Activated naive CD4-positive, alpha-beta T cell treated with anti-CD3 and anti-CD28 coated beads, Interleukin-2, amount 50 U/mL, for 72 hours (primary cell): ENCODE data around the gene CLDN15. TPM values are rescaled to one million over a fixed set of nuclear protein-coding genes. Genes with fewer than 3 reads are reported as not detected.
"Not testable (repeated sequence)": the region's sequence is repeated elsewhere in the genome, so short reads cannot be mapped to it uniquely, and the experiment has no call there.

Source experiments
- ATAC-seq, 2 donors: fragments of 150-1000 bp; cut with Tn5 transposase; 2 replicates each; pipeline ENCODE4 v1.10.0; 2021; ENCODE audit warnings: mild to moderate bottlenecking in 2 of 2, moderate library complexity in 2 of 2
- DNase-seq, 2 donors: peaks; one replicate each; pipeline ENCODE4 v3.0.0; 2021 to 2022; ENCODE audit warnings: low spot score in 2 of 2
- H3K27ac Mint-ChIP-seq, 2 donors: one replicate each; pipeline ENCODE4 v1.8.0; 2022; ENCODE audit warnings: mild to moderate bottlenecking in 2 of 2, mixed read lengths in 2 of 2
- H3K36me3 Mint-ChIP-seq, 2 donors: one replicate each; pipeline ENCODE4 v1.8.0; 2022; ENCODE audit warnings: mixed read lengths in 2 of 2
- H3K9me3 Mint-ChIP-seq, 2 donors: one replicate each; pipeline ENCODE4 v1.8.0; 2022; ENCODE audit warnings: mixed read lengths in 2 of 2
- total RNA-seq, 2 donors: library from RNA; stranded (reverse); gene quantifications; one replicate each; pipeline ENCODE4 v1.2.3, GENCODE V29; 2022

Gene CLDN15
- total RNA-seq, 2 donors from 2014 or later, result 17.3 to 26.1 TPM

- DNase-seq, result no peak
- H3K27ac Mint-ChIP-seq, result peak overlapping the region; percentile 89 to 93
- H3K9me3 Mint-ChIP-seq, result no peaks in the 10 kb centered on the region
- ATAC-seq, result no peak
- H3K36me3 Mint-ChIP-seq, result peaks cover 16 to 18% of the 10 kb centered on the region in 2 donors
These were observed 21.4 kb downstream of the CLDN15 start for GRCh38 chr7:101216001-101216859.

GRCh38 chr7:101212014-101212413, 25.6 kb downstream of the CLDN15 start:
- H3K36me3 Mint-ChIP-seq, result peaks cover 9 to 12% of the 10 kb centered on the region in 2 donors
- ATAC-seq (no peak), DNase-seq (no peak)
- H3K27ac Mint-ChIP-seq, result no peak overlapping the region
- no peaks in the 10 kb centered on the region for H3K9me3 Mint-ChIP-seq

DNA sequence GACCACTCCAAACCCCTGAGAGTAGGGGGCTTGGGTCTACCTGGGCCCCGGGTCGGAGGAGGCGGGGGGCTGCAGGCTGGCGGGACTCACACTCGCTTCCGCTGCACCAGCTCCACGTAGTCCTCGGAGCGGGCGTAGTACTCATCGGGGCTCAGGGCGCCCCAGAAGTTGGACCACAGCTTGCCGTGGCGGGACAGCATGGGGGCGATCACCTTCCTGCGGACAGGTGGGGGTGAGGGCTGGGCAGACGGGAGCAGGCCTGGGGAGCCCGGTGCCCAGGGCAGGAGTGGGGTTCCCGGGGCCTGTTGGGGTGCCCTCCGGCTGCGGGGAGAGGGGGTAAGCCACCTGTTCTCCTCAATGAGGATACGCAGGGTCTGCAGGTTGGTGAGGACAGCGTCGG, 26.1 kb downstream of the CLDN15 start:
- ATAC-seq (no peak), DNase-seq (no peak)
- Mint-ChIP-seq H3K9me3 (no peaks in the 10 kb centered on the region), H3K36me3 (peaks cover 8 to 9% of the 10 kb centered on the region in 2 donors), H3K27ac (no peak overlapping the region)

DNA sequence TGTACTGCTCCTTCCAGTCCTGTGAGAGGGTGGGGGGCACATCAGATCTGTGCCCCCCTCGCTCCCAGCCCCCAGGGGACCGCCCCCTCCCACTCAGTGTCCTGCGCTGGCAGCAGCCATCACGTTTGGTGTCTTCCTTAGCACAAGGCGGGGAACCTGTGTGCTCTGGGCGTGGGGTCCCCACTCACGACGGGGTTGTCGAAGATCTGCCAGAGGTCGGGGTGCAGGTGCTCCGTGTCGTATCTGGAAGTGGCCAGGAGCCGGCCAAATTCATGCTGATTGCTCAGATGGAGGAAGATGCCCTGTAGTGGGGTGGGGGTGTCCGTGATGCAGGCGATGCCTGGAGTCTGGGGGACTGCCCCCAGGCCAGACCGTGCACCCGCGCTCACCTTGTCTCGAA, 27.5 kb downstream of the CLDN15 start:
- no peak for DNase-seq
- Mint-ChIP-seq H3K36me3 (peaks cover 0 to 11% of the 10 kb centered on the region in 2 donors), H3K9me3 (no peaks in the 10 kb centered on the region), H3K27ac (no peak overlapping the region)
- no peak for ATAC-seq

DNA sequence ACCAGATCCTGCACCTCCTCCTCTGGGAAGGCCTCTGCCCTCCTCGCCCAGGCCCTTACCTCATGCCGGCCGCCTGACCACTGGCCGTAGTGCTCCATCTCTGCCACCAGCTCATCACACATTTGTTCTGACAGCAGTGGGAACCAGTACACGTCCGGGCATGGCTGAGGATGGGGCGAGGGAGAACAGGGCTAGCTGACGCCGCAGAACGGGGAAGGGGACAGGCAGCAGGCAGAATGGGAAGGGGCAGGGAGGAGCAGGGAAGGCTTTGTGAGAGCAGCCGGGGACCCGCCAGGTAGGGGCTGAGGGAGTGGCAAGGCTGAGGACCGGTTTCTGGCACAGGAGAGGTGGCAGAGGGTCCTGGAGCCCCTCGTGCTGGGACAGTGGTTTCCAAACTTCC, 28.8 kb downstream of the CLDN15 start:
- DNase-seq (no peak), ATAC-seq (no peak)
- H3K36me3 Mint-ChIP-seq, result peaks cover 0 to 11% of the 10 kb centered on the region in 2 donors
- no peak overlapping the region for H3K27ac Mint-ChIP-seq
- H3K9me3 Mint-ChIP-seq, result no peaks in the 10 kb centered on the region

GRCh38 chr7:101207459-101207858, 30.1 kb downstream of the CLDN15 start:
- ATAC-seq (no peak), DNase-seq (no peak)
- H3K36me3 Mint-ChIP-seq, result peaks cover 0 to 11% of the 10 kb centered on the region in 2 donors
- no peak overlapping the region for H3K27ac Mint-ChIP-seq
- H3K9me3 Mint-ChIP-seq, result no peaks in the 10 kb centered on the region

GRCh38 chr7:101206665-101207042, 30.9 kb downstream of the CLDN15 start:
- Mint-ChIP-seq H3K27ac (no peak overlapping the region), H3K36me3 (peaks cover 0 to 11% of the 10 kb centered on the region in 2 donors), H3K9me3 (no peaks in the 10 kb centered on the region)
- DNase-seq (no peak), ATAC-seq (no peak)

DNA sequence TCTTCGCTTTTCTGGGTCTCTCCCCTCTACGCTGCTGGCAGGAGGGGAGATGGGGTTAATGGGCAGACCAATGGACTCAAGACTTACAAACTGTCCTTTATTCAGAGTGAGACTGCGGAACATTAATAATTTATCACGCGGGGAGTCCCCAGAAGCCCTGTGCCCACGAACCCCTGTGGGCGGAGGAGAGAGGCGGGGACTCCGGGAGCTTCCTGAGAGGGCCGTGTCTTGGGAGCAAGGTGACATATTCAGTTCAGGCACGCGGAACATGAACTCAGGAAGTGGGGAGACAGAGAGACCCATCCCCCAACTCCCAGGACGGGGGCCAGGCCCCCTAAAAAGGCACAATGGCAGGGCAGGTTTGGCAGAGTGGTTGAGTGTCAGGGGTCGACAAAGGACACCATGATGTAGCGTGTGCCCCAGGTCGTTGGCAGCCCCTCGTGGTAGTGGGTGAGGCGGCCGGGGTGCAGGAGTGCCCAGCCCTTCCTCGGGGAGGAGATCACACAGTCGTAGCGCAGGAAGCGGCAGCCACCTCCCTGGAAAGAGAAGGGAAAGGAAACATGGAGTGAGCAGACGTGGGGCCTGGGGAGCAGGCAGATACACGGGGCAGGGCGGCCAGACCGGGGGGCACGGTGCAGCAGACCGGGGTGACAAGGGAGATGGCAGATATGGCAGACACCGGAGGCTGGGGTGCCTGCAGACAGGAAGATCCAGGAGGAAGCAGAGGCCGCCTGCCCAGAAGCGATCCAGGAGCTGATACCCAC, 31.5 kb downstream of the CLDN15 start:
- ATAC-seq, result no peak
- no peak for DNase-seq
- peaks cover 0 to 11% of the 10 kb centered on the region in 2 donors for H3K36me3 Mint-ChIP-seq
- H3K9me3 Mint-ChIP-seq, result no peaks in the 10 kb centered on the region
- peak overlapping the region; percentile 29 to 74 for H3K27ac Mint-ChIP-seq

GRCh38 chr7:101203740-101204738, 33.6 kb downstream of the CLDN15 start:
- H3K9me3 Mint-ChIP-seq, ATAC-seq, H3K27ac Mint-ChIP-seq, DNase-seq: not testable (repeated sequence)
- peaks cover 0 to 11% of the 10 kb centered on the region in 2 donors for H3K36me3 Mint-ChIP-seq

DNA sequence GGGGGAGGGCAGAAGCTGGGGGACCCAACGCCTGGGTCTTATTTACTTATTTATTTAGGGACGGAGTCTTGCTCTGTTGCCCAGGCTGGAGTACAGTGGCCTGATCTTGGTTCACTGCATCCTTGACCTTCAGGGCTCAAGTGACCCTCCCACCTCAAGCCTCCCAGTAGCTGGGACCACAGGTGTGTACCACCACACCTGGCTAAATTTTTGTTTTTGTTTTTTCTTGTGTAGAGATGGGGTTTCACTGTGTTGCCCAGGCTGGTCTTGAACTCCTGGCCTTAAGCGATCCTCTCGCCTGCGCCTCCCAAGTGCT, 35.0 kb downstream of the CLDN15 start:
- Mint-ChIP-seq H3K9me3 (no peaks in the 10 kb centered on the region), H3K27ac (no peak overlapping the region), H3K36me3 (peaks cover 0 to 11% of the 10 kb centered on the region in 2 donors)
- DNase-seq (no peak), ATAC-seq (no peak)

DNA sequence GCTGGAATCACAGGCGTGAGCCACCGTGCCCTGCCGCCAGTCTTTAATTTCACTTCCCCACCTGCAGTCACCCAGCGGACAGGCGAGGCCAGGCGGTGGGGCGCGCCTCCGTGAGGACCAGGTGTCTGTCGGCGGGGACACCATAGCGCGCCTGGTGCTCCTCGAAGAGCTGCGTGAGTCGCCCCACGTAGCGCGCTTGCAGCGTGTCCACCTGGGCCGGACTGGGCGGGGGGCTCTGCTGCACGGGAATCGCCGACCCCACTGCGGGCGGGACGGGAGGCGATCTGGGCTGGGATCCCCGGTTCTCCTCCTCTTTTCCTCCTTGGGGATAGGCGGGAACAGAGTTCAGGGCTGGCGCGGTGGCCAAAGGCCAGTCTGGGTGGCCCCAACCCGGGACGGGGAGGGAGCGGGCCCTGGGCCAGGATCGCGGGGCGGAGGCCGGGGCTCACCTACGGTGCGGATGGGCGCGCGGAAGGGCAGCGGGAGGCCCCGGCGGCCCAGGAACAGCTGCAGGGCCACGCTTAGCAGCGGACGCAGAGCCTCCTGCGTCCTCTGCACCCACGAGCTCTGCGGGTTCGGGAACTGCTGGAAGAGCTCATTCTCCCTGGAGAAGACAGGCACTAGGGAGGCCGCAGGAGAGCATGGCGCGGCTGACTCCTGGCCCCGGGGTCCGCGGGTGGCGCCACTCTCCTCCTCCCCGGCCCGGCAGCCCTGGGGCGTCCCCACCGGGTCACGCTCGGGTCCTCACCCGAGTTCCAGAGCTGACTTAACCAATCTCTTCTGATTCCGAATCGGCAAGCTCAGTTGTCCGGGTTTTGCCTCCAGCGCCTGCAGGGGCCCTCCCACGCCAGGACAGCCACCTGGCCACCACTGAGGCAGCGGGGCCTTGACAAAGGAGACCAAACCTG, 35.7 kb downstream of the CLDN15 start:
- no peak for ATAC-seq

DNA sequence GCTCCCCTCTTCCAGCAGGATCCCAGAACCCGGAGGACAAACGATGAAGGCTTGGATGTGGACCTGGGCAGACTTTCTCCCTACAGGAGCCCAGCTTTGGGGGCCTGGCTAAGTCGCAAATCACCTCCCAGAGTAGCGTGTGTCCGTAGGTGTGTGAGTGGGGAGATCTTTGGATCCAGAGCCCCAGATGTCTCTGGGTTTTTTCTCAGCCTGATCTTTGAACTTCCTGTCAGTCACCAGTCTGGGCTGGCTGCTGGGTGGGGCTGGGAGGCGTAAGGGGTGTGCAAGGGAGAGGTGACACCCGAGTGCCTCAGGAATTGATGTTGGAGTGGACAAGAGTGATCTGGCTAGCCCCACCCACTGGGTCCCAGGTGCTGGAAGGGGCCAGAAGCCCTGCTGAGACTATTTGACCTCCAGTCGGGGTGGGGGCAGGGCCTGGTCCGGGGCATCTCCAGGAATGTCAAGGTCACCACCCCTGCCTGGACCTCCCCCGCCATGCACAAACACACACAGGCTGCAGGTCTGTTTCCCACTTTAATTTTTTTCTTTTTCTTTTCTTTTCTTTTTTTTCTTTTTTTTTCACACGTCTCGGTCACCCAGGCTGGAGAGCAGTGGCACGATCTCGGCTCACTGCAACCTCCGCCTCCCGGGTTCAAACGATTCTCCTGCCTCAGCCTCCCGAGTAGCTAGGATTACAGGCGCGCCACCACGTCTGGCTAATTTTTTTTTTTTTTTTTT, 36.6 kb downstream of the CLDN15 start, which contains the start of gene MOGAT3:
Gene MOGAT3 (minus strand): TSS at position 175 of the 738 bp plus-strand sequence. CDS start 182 bp downstream, outside the sequence.
- peaks cover 0 to 4% of the 10 kb centered on the region in 2 donors for H3K36me3 Mint-ChIP-seq
- ATAC-seq (no peak), DNase-seq (no peak)
- H3K27ac Mint-ChIP-seq, result no peak within 1 kb of the TSS
- H3K9me3 Mint-ChIP-seq, result no peaks in the 10 kb centered on the region

More for the DNA sequence above, 35.7 kb downstream of the CLDN15 start:
- H3K36me3 Mint-ChIP-seq, result peaks cover 0 to 11% of the 10 kb centered on the region in 2 donors
- H3K27ac Mint-ChIP-seq, result no peak overlapping the region
- DNase-seq, result no peak
- no peaks in the 10 kb centered on the region for H3K9me3 Mint-ChIP-seq

DNA sequence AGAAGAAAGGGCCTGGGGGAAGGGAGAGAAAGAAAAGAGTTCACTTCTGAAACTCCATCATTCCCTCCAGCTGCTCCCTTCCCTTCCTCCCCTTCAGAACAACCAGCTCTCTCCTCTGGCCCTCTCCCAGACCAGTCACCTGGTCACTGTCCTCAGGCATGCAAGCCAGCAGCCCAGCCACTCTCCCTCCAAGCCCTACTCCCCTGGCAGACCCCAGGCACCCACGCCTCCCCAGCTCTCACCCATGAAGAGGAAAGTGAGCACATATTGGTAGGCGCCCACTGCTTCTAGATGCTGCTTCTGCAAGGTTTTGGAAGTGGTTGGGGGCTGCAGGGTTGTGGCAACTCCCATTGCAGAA, 37.1 kb downstream of the CLDN15 start:
- DNase-seq (no peak), ATAC-seq (no peak)
- Mint-ChIP-seq H3K27ac (no peak overlapping the region), H3K9me3 (no peaks in the 10 kb centered on the region), H3K36me3 (no peaks in the 10 kb centered on the region)

DNA sequence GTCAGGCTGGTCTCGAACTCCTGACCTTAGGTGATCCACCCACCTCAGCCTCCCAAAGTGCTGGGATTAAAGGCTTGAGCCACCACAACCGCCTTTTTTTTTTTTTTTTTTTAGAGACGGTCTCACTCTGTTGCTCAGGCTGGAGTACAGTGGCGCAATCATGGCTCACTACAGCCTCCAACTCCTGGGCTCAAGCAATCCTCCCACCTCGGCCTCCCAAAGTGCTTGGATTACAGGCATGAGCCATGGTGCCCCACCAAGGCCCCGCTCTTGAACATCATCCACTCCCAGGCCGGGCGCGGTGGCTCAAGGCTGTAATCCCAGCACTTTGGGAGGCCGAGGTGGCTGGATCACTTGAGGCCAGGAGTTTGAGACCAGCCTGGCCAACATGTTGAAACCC, 38.1 kb downstream of the CLDN15 start:
- not testable (repeated sequence) for H3K36me3 Mint-ChIP-seq, ATAC-seq, H3K9me3 Mint-ChIP-seq, H3K27ac Mint-ChIP-seq, DNase-seq

DNA sequence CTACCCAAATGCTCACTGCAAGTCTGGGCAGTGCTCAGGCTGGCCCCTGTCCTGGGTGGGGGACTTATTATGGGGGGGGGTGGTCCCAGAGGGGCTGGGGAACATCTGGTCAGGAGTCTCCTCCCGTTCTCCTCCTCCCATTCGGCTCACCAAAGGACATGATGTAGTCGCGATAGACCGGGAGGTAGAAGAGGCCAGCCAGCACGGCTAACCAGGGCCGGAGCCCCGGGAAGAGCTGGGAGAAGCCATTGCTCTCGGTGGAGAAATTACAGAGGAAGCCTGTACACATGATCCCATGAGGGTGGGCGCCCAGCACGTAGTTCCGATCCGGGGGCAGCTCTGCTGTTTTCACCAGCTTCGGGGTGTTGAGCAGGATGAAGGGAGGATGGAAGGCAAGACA, 39.1 kb downstream of the CLDN15 start:
- Mint-ChIP-seq H3K9me3 (no peaks in the 10 kb centered on the region), H3K27ac (no peak overlapping the region), H3K36me3 (no peaks in the 10 kb centered on the region)
- ATAC-seq (no peak), DNase-seq (no peak)
